HuH-7 (cell line): ENCODE results near the gene MYO10.
A peak's percentile ranks its signal among the peaks of the same experiment; 100 is the strongest.

Experiments used
- DNase-seq: peaks from one replicate; pipeline ENCODE4 v3.0.0; 2011; ENCODE audit warnings: low spot score

MYO10 gene

DNA sequence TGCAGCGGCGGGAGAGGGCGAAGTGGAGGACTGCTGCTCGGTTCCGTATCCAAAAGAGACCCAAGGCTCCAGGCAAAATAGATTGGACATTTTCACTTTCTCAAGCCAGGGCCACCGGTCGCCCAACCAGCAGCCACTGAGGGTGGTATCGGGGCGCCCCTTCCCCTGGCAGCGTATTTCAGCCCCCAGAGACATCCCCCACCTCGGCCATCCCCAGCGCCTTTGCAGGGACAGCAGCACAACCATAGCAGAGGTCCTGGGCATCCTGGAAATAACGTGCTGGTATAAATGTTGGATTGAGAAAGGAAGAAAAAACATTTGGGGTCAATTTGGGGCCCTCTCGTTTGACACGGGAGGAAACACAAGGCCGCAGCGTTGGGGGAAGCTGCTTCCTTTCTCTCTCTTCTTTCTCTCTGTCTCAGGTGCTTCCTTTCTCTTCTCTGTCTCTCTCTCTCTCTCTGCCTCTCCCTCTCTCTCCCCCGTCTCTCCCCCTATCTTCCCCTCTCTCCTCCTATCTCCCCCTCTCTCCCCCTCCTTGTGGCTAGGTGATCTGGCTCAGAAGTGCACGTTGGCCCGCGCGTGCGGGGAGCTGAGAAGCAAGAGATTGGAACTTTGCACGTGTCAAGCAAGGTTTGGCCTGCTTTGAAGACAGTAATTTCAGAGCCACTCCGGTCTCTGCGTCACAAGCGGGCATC lies 318.7 kb downstream of the MYO10 start:
- DNase-seq: no peak

DNA sequence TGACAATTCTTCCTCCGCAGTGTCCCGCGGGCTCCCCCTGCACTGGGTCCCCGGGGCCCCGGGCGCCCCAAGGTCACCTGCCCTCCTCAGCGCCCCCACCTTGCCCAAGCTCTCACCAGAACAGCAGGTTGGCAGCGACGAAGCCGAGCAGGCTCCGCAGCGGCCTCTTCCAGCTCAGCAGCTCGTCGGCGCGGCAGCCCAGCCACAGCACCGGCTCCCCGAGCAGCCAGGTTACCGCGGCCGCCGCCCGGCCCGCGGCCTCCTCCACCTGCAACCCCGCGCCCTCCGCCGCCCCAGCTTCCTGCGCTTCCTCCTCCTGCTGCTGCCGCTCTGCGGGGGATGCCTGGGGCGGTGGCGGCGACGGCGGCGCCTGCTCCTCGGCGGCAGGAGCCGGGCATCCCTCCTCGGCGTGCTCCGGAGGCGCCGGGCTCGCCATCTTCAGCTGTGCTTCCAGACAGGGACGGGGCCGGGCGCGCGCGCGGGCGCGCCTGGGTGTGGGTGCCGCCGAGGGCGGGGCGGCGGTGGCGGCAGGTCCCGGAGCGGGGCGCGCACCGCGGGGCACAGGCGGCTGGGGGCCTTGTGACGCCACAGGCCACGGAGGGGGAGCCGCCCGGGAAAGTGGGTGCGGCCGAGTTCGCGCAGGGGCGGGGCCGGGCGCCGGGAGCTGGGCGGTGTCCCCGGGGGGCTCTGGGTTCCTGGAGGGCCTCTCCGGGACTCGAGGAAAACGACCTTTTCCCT lies 319.4 kb downstream of the MYO10 start, which contains the start of gene RETREG1:
RETREG1 (minus strand) TSS at position 462 of the 738 bp plus-strand sequence; CDS start at position 436, 26 bp downstream.
- DNase-seq: peak; percentile 30

GRCh38 chr5:16615741-16616535 lies 320.1 kb downstream of the MYO10 start:
- no peak for DNase-seq

DNA sequence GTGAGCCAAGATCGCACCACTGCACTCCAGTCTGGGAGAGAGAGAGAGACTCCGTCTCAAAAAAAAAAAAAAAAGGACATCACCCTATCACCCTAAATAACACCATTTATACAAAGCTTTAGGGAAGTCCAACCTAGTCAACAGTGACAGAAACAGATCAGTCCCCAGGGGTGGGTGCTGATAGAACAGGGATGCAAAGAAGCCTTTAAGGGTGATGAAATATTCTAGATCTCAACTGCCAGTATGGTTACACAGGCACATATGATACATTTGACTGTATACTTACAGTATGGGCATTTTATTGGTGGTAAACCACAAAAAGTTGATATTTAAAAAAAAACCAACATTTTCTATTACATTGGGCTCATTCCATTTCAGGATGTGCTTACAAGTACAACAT lies 324.1 kb downstream of the MYO10 start:
- no peak for DNase-seq
